ENCODE measurements around the gene RSAD1.
"Not testable (repeated sequence)": the region's sequence is repeated elsewhere in the genome, so short reads cannot be mapped to it uniquely, and the experiment has no call there.

The RSAD1 gene

GRCh38 chr17:50473901-50474300 lies 4.8 kb upstream of the RSAD1 start:
- Histone ChIP-seq H2AFZ (ENCODE audit: low read length) (no peak overlapping the region), H3K9me3 (replicated peaks; ENCODE audit: insufficient read depth, low read length) (no peaks in the 10 kb centered on the region), H3K4me3 (ENCODE audit: low read length) (no peak overlapping the region), H3K4me1 (ENCODE audit: low read length) (0 out of 2 replicates have a peak, but pooled peaks cover 4% of the 10 kb centered on the region), H4K20me1 (ENCODE audit: insufficient read depth, low read length) (no peaks in the 10 kb centered on the region), H3K79me2 (ENCODE audit: low read length) (no peaks in the 10 kb centered on the region), H3K27ac (ENCODE audit: low read length) (no peak overlapping the region), H3F3A (ENCODE audit: insufficient read depth, low read length) (peaks cover 8% of the 10 kb centered on the region), H3K4me2 (ENCODE audit: low read depth, low read length) (no peak overlapping the region), H3K27me3 (replicated peaks; ENCODE audit: insufficient read depth, low read length) (no peaks in the 10 kb centered on the region), H3K9me2 (replicated peaks; ENCODE audit: insufficient read depth, low read length) (no peaks in the 10 kb centered on the region), H3K36me3 (replicated peaks; ENCODE audit: insufficient read depth, low read length) (no peaks in the 10 kb centered on the region), H3K9ac (ENCODE audit: low read length) (no peak overlapping the region)
- no peak for DNase-seq
- no peak for TF ChIP-seq EZH2phosphoT487 (IDR thresholded peaks at IDR 0.05; ENCODE audit: low read length)
- TF ChIP-seq EZH2 (optimal IDR thresholded peaks at IDR 0.05; ENCODE audit: low read depth, low read length), result no peak
- no peak for TF ChIP-seq CTCF (IDR thresholded peaks at IDR 0.05; ENCODE audit: low read length)

- no peak overlapping the region for H2AFZ ChIP-seq (ENCODE audit: low read length)
- H3K4me2 ChIP-seq (ENCODE audit: low read depth, low read length), result no peak overlapping the region
- TF ChIP-seq EZH2phosphoT487 (IDR thresholded peaks at IDR 0.05; ENCODE audit: low read length) (no peak), CTCF (IDR thresholded peaks at IDR 0.05; ENCODE audit: low read length) (no peak), EZH2 (optimal IDR thresholded peaks at IDR 0.05; ENCODE audit: low read depth, low read length) (no peak)
- peaks cover 12% of the 10 kb centered on the region for H3F3A ChIP-seq (ENCODE audit: insufficient read depth, low read length)
- H3K9ac ChIP-seq (ENCODE audit: low read length), result no peak overlapping the region
- no peaks in the 10 kb centered on the region for H3K9me2 ChIP-seq (replicated peaks; ENCODE audit: insufficient read depth, low read length)
- no peaks in the 10 kb centered on the region for H3K27me3 ChIP-seq (replicated peaks; ENCODE audit: insufficient read depth, low read length)
- H3K27ac ChIP-seq (ENCODE audit: low read length), result no peak overlapping the region
- DNase-seq, result no peak
- H4K20me1 ChIP-seq (ENCODE audit: insufficient read depth, low read length), result no peaks in the 10 kb centered on the region
- no peaks in the 10 kb centered on the region for H3K36me3 ChIP-seq (replicated peaks; ENCODE audit: insufficient read depth, low read length)
- H3K9me3 ChIP-seq (replicated peaks; ENCODE audit: insufficient read depth, low read length), result no peaks in the 10 kb centered on the region
- peaks cover 5% of the 10 kb centered on the region; the same call in 1 of the 2 replicates for H3K4me1 ChIP-seq (ENCODE audit: low read length)
- H3K4me3 ChIP-seq (ENCODE audit: low read length), result no peak overlapping the region
- H3K79me2 ChIP-seq (ENCODE audit: low read length), result peaks cover under 1% of the 10 kb centered on the region
Observed at GRCh38 chr17:50474523-50474922, 4.1 kb upstream of the RSAD1 start.

GRCh38 chr17:50475362-50475761 lies 3.3 kb upstream of the RSAD1 start:
- Histone ChIP-seq H3K4me3 (ENCODE audit: low read length) (no peak overlapping the region), H4K20me1 (ENCODE audit: insufficient read depth, low read length) (no peaks in the 10 kb centered on the region), H3K9me3 (replicated peaks; ENCODE audit: insufficient read depth, low read length) (no peaks in the 10 kb centered on the region), H3K36me3 (replicated peaks; ENCODE audit: insufficient read depth, low read length) (no peaks in the 10 kb centered on the region), H3K4me2 (ENCODE audit: low read depth, low read length) (no peak overlapping the region), H3K9me2 (replicated peaks; ENCODE audit: insufficient read depth, low read length) (no peaks in the 10 kb centered on the region), H3K27me3 (replicated peaks; ENCODE audit: insufficient read depth, low read length) (no peaks in the 10 kb centered on the region), H3F3A (ENCODE audit: insufficient read depth, low read length) (peaks cover 12% of the 10 kb centered on the region), H3K27ac (ENCODE audit: low read length) (no peak overlapping the region), H3K9ac (ENCODE audit: low read length) (no peak overlapping the region), H2AFZ (ENCODE audit: low read length) (no peak overlapping the region), H3K4me1 (ENCODE audit: low read length) (peaks cover 9% of the 10 kb centered on the region; the same call in 1 of the 2 replicates), H3K79me2 (ENCODE audit: low read length) (peaks cover 9% of the 10 kb centered on the region)
- TF ChIP-seq EZH2phosphoT487 (IDR thresholded peaks at IDR 0.05; ENCODE audit: low read length), result no peak
- no peak for TF ChIP-seq CTCF (IDR thresholded peaks at IDR 0.05; ENCODE audit: low read length)
- TF ChIP-seq EZH2 (optimal IDR thresholded peaks at IDR 0.05; ENCODE audit: low read depth, low read length), result no peak
- DNase-seq, result no peak

- not testable (repeated sequence) for H3K27ac ChIP-seq (ENCODE audit: low read length); H3K4me3 ChIP-seq (ENCODE audit: low read length); H3K4me1 ChIP-seq (ENCODE audit: low read length); H3K36me3 ChIP-seq (replicated peaks; ENCODE audit: insufficient read depth, low read length); H2AFZ ChIP-seq (ENCODE audit: low read length); DNase-seq; H3K79me2 ChIP-seq (ENCODE audit: low read length); H3K27me3 ChIP-seq (replicated peaks; ENCODE audit: insufficient read depth, low read length); H3K9me2 ChIP-seq (replicated peaks; ENCODE audit: insufficient read depth, low read length); H3K4me2 ChIP-seq (ENCODE audit: low read depth, low read length); H3K9ac ChIP-seq (ENCODE audit: low read length); H4K20me1 ChIP-seq (ENCODE audit: insufficient read depth, low read length); H3K9me3 ChIP-seq (replicated peaks; ENCODE audit: insufficient read depth, low read length)
- H3F3A ChIP-seq (ENCODE audit: insufficient read depth, low read length), result peaks cover 12% of the 10 kb centered on the region
Observed at GRCh38 chr17:50475775-50476544, 2.7 kb upstream of the RSAD1 start.
